Neuron (in vitro differentiated cells): ENCODE data around the gene ZNF609.

Experiments
- H2AFZ ChIP-seq: one replicate; pipeline ENCODE4 v1.6.1; 2013; ENCODE audit warnings: low read depth, mild to moderate bottlenecking, inconsistent platforms, low read length, moderate library complexity
- H3K27me3 ChIP-seq: one replicate; pipeline ENCODE4 v1.6.1; 2013; ENCODE audit warnings: low read length; ENCODE audit not compliant: insufficient read depth
- H3K36me3 ChIP-seq: one replicate; pipeline ENCODE4 v1.6.1; 2013; ENCODE audit warnings: low read length; ENCODE audit not compliant: insufficient read depth
- H3K4me1 ChIP-seq: one replicate; pipeline ENCODE4 v1.6.1; 2013; ENCODE audit warnings: low read length; ENCODE audit not compliant: insufficient read depth
- H3K4me3 ChIP-seq: 2 replicates; pipeline ENCODE4 v1.5.1; 2013; ENCODE audit warnings: mild to moderate bottlenecking, low read length, moderate library complexity
- H3K9me3 ChIP-seq: one replicate; pipeline ENCODE4 v1.6.1; 2013; ENCODE audit warnings: low read length

Gene ZNF609

GRCh38 chr15:64522226-64522823, 61.9 kb downstream of the ZNF609 start:
- Histone ChIP-seq H3K36me3 (peaks cover 7% of the 10 kb centered on the region), H3K9me3 (no peaks in the 10 kb centered on the region), H2AFZ (no peak overlapping the region), H3K27me3 (no peaks in the 10 kb centered on the region), H3K4me3 (no peak overlapping the region), H3K4me1 (peaks cover 25% of the 10 kb centered on the region)

GRCh38 chr15:64523240-64523639, 62.9 kb downstream of the ZNF609 start:
- no peak overlapping the region for H3K4me3 ChIP-seq
- no peaks in the 10 kb centered on the region for H3K27me3 ChIP-seq
- H2AFZ ChIP-seq, result no peak overlapping the region
- peaks cover 25% of the 10 kb centered on the region for H3K4me1 ChIP-seq
- no peaks in the 10 kb centered on the region for H3K9me3 ChIP-seq
- peaks cover 7% of the 10 kb centered on the region for H3K36me3 ChIP-seq

DNA sequence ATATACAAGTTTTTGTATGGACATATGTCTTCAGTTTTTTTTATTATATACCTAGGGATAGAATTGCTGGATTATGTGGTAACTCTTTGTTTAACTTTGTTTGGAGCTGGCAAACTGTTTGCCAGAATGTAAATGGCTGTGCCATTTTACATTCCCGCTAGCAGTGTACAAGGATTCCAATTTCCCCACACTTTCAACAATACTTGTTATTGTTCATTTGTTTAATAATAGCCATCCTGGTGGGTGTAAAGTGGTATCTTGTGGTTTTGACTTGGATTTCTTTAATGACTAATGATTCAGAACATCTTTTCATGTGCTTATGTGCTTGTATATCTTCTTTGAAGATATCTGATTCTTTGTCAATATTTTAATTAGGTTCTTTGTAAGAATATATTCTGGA, 64.4 kb downstream of the ZNF609 start:
- Histone ChIP-seq H3K27me3 (no peaks in the 10 kb centered on the region), H3K36me3 (peaks cover 8% of the 10 kb centered on the region)

GRCh38 chr15:64525828-64526530, 65.6 kb downstream of the ZNF609 start:
- no peaks in the 10 kb centered on the region for H3K27me3 ChIP-seq
- H3K4me1 ChIP-seq, result peaks cover 18% of the 10 kb centered on the region
- no peak overlapping the region for H3K4me3 ChIP-seq
- peaks cover 4% of the 10 kb centered on the region for H3K36me3 ChIP-seq
- H3K9me3 ChIP-seq, result no peaks in the 10 kb centered on the region
- no peak overlapping the region for H2AFZ ChIP-seq

More for the DNA sequence above, 64.4 kb downstream of the ZNF609 start:
- Histone ChIP-seq H3K9me3 (no peaks in the 10 kb centered on the region), H2AFZ (no peak overlapping the region), H3K4me3 (no peak overlapping the region), H3K4me1 (peaks cover 22% of the 10 kb centered on the region)

DNA sequence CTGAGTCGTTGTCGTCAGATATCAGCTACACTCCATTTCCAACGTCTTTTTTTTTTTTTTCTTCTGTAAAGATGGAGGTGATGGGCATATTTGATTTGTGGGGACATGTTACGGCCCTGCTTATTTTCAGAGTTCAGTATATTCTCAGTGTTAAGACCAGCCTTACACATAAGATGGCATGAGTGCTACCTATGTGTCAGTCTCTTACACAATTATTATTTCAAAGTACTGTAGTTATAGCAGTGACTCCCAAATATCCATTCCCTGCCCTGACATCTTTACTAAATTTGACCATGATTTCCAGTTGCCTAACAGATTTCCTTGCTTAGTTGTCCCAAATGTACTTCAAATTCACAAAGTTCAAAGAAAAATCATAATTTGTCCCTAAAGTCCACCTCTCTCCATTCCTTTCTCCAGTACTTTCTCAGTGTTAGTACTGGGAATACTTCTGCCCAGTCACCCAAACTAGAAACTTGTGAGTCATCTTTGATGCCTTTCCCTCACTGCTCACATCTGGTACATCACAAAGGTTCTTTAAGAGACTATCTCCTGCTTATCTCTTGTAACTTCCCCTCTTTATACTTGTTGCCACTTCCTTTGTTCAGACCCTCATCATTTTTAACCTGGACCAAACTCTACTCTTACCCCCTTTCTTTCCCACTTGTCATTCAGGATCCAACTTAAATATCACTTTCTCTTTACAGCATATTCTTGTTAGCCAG, 67.0 kb downstream of the ZNF609 start:
- Histone ChIP-seq H2AFZ (no peak overlapping the region), H3K4me3 (no peak overlapping the region), H3K4me1 (peaks cover 3% of the 10 kb centered on the region), H3K36me3 (peaks cover 4% of the 10 kb centered on the region), H3K9me3 (no peaks in the 10 kb centered on the region), H3K27me3 (no peaks in the 10 kb centered on the region)

GRCh38 chr15:64528871-64529270, 68.5 kb downstream of the ZNF609 start:
- peaks cover 4% of the 10 kb centered on the region for H3K36me3 ChIP-seq
- no peak overlapping the region for H3K4me3 ChIP-seq
- H3K4me1 ChIP-seq, result no peaks in the 10 kb centered on the region
- H3K27me3 ChIP-seq, result no peaks in the 10 kb centered on the region
- no peaks in the 10 kb centered on the region for H3K9me3 ChIP-seq
- no peak overlapping the region for H2AFZ ChIP-seq

DNA sequence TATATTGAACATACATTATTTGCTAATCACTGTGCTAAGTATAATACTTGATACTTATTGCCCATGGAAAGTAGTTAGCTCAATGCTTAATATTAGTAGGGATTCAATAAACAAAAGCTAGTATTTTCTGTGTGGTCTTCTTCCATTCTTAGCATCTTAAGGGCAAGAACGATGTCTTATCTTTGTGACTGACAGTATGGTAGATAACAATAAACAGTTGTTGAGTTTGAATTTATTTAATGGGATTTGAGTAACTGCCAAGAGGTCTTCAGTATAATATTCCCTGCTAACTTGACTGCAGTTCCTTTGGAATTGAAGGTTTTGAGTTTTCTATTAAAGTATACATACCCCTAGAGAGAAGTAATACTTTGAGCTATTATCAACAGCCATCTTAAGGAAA, 70.1 kb downstream of the ZNF609 start:
- no peaks in the 10 kb centered on the region for H3K9me3 ChIP-seq
- H3K36me3 ChIP-seq, result peaks cover 4% of the 10 kb centered on the region
- H3K27me3 ChIP-seq, result no peaks in the 10 kb centered on the region
- no peaks in the 10 kb centered on the region for H3K4me1 ChIP-seq
- no peak overlapping the region for H3K4me3 ChIP-seq
- H2AFZ ChIP-seq, result no peak overlapping the region

DNA sequence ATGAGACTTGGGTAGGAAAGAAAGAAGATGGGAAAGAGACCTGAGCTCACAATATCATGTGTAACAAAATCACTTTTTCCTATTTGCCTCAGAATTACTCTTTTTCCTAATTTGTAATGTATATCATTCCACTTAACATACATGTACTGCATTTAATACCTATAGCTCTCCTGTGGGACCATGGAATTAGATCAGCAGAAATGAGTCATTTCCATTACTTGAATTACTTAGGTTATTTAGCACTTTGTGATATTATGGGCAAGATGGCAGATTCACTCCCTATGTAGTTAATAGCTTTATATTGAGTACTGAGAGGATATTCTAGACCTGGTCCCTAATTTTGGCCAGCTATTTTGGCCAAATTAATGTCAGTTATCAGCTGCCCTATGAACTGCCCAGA, 70.5 kb downstream of the ZNF609 start:
- Histone ChIP-seq H3K27me3 (no peaks in the 10 kb centered on the region), H2AFZ (no peak overlapping the region), H3K36me3 (peaks cover 4% of the 10 kb centered on the region), H3K9me3 (no peaks in the 10 kb centered on the region), H3K4me3 (no peak overlapping the region), H3K4me1 (no peaks in the 10 kb centered on the region)

DNA sequence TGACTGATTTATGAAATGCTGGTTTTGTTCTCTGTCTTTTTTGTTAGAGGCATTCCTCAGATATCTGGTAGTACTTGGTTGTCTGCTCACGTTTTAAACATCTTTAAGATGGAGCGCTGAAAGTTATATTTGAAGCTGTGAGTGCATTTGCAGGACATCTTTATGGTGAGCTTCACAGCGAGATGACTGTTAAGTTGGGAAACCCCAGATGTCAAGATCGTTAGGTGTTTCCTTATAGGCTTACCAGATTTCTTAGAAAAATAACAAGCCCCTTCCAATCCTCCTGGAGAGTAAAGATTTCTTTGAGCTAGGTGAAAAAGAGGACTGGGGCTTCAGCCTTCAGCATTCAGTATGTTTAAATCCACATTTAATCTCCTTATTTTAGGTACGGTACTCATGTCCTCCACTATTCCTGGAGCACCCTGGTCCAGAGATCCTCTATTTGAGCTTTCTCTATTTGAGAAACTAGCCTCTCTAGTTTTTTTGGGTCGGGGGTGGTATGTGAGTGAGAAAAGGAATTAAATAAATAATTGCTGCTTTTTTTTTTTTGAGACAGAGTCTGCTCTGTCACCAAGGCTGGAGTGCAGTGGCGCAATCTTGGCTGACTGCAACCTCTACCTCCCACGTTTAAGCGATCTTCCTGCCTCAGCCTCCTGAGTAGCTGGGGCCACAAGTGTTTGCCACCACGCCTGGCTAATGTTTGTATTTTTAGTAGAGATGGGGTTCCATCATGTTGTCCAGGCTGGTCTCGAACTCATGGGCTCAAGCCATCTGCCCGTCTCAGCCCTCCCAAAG, 72.3 kb downstream of the ZNF609 start:
- Histone ChIP-seq H3K36me3 (peaks cover 4% of the 10 kb centered on the region), H3K9me3 (no peaks in the 10 kb centered on the region), H2AFZ (no peak overlapping the region), H3K27me3 (no peaks in the 10 kb centered on the region), H3K4me1 (no peaks in the 10 kb centered on the region), H3K4me3 (no peak overlapping the region)

- no peaks in the 10 kb centered on the region for H3K27me3 ChIP-seq
- peaks cover 2% of the 10 kb centered on the region for H3K36me3 ChIP-seq
- no peak overlapping the region for H3K4me3 ChIP-seq
- no peaks in the 10 kb centered on the region for H3K9me3 ChIP-seq
- H3K4me1 ChIP-seq, result no peaks in the 10 kb centered on the region
- no peak overlapping the region for H2AFZ ChIP-seq
Measured at GRCh38 chr15:64535460-64536243, 75.3 kb downstream of the ZNF609 start.

- H3K4me3 ChIP-seq, result no peak overlapping the region
- H2AFZ ChIP-seq, result no peak overlapping the region
- peaks cover 2% of the 10 kb centered on the region for H3K36me3 ChIP-seq
- no peaks in the 10 kb centered on the region for H3K4me1 ChIP-seq
- no peaks in the 10 kb centered on the region for H3K27me3 ChIP-seq
- H3K9me3 ChIP-seq, result no peaks in the 10 kb centered on the region
Measured at GRCh38 chr15:64536244-64536836, 76.0 kb downstream of the ZNF609 start.

GRCh38 chr15:64542091-64542490, 81.7 kb downstream of the ZNF609 start:
- no peaks in the 10 kb centered on the region for H3K4me1 ChIP-seq

More at GRCh38 chr15:64542091-64542490, 81.7 kb downstream of the ZNF609 start:
- no peak overlapping the region for H3K4me3 ChIP-seq
- peaks cover 5% of the 10 kb centered on the region for H3K9me3 ChIP-seq
- H2AFZ ChIP-seq, result no peak overlapping the region
- H3K36me3 ChIP-seq, result peaks cover 5% of the 10 kb centered on the region
- H3K27me3 ChIP-seq, result no peaks in the 10 kb centered on the region
